Ovary (tissue), 9 donors: Measurements from ENCODE around the gene WIZ. TPM values are rescaled to one million over a fixed set of nuclear protein-coding genes. Genes with fewer than 3 reads are reported as not detected.

Experiments
- DNase-seq, 5 donors: peaks; one replicate each; pipeline ENCODE4 v3.0.0-alpha.2; 2019 to 2020
- H3K27ac ChIP-seq, 2 donors: fragments of 200-600 bp; one replicate each; pipeline versions ENCODE4 v1.5.1 to v1.8.0; 2019 to 2022
- H3K27me3 ChIP-seq: fragments of 200-600 bp; one replicate; pipeline ENCODE4 v1.8.0; 2022
- H3K36me3 ChIP-seq: fragments of 200-600 bp; sonication (generic); one replicate; pipeline ENCODE4 v1.5.1; 2019
- H3K4me1 ChIP-seq: one replicate; pipeline ENCODE4 v1.8.1; 2013; ENCODE audit warnings: mild to moderate bottlenecking, moderate library complexity; ENCODE audit not compliant: insufficient read depth
- H3K4me3 ChIP-seq: fragments of 200-600 bp; sonication (generic); one replicate; pipeline ENCODE4 v1.5.1; 2017
- H3K9me3 ChIP-seq, 2 donors: fragments of 200-600 bp in 1 of 2; sonication (generic) in 1 of 2; one replicate each; pipeline versions ENCODE4 v1.5.1 to v1.8.1; 2013 to 2019; ENCODE audit warnings: mild to moderate bottlenecking in 1 of 2, moderate library complexity in 1 of 2
- EP300 ChIP-seq: sonication (generic); formaldehyde crosslinking; IDR thresholded peaks from one replicate; pipeline ENCODE4 v1.6.1; 2017; ENCODE audit warnings: antibody characterized with exemption
- POLR2A ChIP-seq: fragments of 450-650 bp; IDR thresholded peaks from one replicate; pipeline ENCODE4 v1.6.1; 2017; ENCODE audit warnings: antibody characterized with exemption, mild to moderate bottlenecking, moderate library complexity
- WGBS, 3 donors: extraction: QIAGEN DNeasy Blood & Tissue Kit in 1 of 3; methylation state at CpG; one replicate each; pipeline versions ENCODE4 v1.1.5 to v1.1.7; 2013 to 2017; 5-methylcytosine and 5-hydroxymethylcytosine counted together
- intact Hi-C, 4 donors: fragments of 100-400 bp; cut with DNase I; formaldehyde crosslinking; loops; one replicate each; pipeline versions ENCODE4 v1.11.0 to v1.15.1; 2022 to 2023
- polyA plus RNA-seq, 2 donors: library from polyadenylated mRNA; stranded (reverse); fragments of 200-250 nt in 1 of 2; fragments of 350-450 nt in 1 of 2; fragmentation: Illumina TruSeq in 1 of 2; extraction: RNeasy Lipid Tissue Mini Kit (QIAGEN cat#74804) in 1 of 2; gene quantifications; one replicate each; pipeline ENCODE4 v1.2.3, GENCODE V29; 2013 to 2014
- total RNA-seq, 7 donors: library from RNA; depleted of rRNA in 2 of 7; stranded (reverse); fragments of >200 nt in 2 of 7; fragmentation: NEBNext Ultra II Directional in 3 of 7; extraction: Animal tissue kit (Norgen Biotek cat#: 25700) in 3 of 7; gene quantifications; one replicate each; pipeline versions ENCODE4 v1.1.0 to v1.2.4, GENCODE V29; 2016 to 2023
- TF ChIP-seq, protein P1 (sequence below), 3 donors: fragments of 450-650 bp in 2 of 3; fragments of 200-600 bp in 1 of 3; IDR thresholded peaks; one replicate each; pipeline versions ENCODE4 v1.5.1 to v1.8.0; 2016 to 2022; ENCODE audit warnings: antibody characterized with exemption in 3 of 3, mild to moderate bottlenecking in 1 of 3
- donor health status: DM: no; HTN: no; CAD: no; lungs with moderate emphysema.
- donor health status: DM: no; HTN: no; CAD: no.
- donor health status: Bipolar disorder and iron deficiency.
- donor health status: DM: yes; HTN: yes; CAD: no.
- donor health status: DM: no; HTN: no; CAD: no.
- donor health status: DM: yes; HTN: yes; CAD: no.

WIZ gene
- total and polyA plus RNA-seq, 9 donors = 4.8 to 46.5 (median 38.2) TPM

DNA sequence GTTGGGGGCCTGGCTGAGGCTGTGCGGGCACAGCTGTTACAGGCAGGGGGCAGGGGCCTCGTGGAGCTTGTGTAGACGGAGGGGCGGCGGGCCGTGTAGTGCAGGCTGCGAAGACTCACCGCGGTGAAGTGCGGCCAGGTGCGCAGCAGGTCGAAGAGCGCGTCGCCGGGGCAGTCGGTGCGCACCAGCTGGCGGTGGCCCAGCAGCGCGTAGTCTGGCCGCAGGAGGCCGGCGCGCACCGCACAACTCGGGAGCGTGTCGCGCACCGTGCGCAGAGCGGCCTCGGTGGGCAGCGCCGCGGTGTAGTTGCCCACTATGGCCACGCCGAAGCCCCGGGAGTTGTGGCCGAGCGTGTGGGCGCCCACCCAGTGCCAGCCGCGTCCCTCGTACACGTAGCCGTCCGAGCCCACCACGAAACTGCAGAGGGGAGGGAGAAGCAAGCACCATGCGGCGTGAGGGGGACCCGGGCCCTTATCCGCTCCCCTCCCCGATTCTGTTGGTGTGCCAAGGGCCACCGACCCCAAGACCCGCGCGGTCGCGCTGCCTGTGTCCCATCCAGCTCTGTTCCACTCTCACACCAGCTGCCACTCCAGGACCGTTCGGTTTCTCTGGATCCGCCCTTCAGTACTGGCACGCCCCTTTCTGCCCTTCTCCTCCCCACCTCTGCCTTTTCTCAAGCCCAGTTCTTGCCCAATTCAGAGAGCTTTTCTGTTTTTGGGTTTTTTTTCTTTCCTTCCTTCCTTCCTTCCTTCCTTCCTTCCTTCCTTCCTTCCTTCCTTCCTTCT lies 19.9 kb upstream of the WIZ start:
- WGBS, 3 donors = 2 to 4% (median 4%) methylated on average over 45 to 65 of the region's 65 CpGs
- intact Hi-C loops = loop anchor here in 1 of 4 donors (10.0 kb wide), 1 partner anchor 75 kb away; no protein-coding TSS in a partner anchor
- H3K27ac ChIP-seq = no peak overlapping the region

DNA sequence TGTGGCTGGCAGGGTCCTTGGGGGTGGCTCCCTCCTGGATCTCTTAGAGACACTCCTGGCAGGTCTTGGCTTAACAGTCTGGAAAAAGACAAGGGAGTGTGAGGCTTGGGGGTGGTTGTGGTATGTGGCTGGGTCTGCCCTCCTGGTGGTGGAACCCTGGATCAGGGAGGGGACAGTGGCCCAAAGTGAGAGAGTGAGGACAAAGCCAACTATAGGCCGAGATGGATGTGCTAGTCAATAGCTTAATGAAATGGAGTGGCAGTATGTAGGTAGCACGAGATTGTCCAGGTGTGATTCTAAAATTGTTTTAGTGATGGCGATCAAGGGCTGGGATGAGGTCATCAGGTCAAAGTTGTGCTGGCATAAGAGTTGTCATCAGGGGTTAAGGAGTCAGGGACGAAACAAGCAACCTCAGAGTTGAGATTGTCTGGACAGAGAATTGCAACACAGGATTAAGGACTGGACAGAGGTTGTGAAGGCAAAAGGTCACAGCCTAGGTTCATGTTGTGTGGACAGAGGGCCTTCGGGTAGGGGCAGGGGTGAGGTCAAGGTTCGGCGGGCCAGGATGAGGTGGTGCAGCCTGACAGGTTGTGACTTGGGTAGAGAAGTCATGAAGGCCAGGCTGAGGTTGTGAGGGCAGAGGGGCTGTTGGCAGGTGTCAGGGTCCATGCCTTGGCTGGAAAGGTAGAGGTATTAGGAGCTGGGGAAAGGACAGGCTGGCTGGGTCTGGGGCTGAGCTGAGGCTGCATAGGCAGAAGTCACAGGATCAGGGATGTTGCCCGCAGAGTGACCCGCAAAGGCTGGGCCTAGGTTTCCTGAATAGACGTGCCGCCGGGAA lies 19.1 kb upstream of the WIZ start:
- H3K4me3 ChIP-seq = no peak overlapping the region
- WGBS, 3 donors = 52 to 54% (median 53%) methylated on average over 12 of the region's 12 CpGs
- intact Hi-C loops = loop anchor here in 1 of 4 donors (10.0 kb wide), 1 partner anchor 76 kb away; no protein-coding TSS in a partner anchor
- no peaks in the 10 kb centered on the region for H3K9me3 ChIP-seq
- no peak overlapping the region for H3K27ac ChIP-seq
- TF ChIP-seq, protein P1, sequence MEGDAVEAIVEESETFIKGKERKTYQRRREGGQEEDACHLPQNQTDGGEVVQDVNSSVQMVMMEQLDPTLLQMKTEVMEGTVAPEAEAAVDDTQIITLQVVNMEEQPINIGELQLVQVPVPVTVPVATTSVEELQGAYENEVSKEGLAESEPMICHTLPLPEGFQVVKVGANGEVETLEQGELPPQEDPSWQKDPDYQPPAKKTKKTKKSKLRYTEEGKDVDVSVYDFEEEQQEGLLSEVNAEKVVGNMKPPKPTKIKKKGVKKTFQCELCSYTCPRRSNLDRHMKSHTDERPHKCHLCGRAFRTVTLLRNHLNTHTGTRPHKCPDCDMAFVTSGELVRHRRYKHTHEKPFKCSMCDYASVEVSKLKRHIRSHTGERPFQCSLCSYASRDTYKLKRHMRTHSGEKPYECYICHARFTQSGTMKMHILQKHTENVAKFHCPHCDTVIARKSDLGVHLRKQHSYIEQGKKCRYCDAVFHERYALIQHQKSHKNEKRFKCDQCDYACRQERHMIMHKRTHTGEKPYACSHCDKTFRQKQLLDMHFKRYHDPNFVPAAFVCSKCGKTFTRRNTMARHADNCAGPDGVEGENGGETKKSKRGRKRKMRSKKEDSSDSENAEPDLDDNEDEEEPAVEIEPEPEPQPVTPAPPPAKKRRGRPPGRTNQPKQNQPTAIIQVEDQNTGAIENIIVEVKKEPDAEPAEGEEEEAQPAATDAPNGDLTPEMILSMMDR (IDR thresholded peaks at IDR 0.05) = no peak
- TF ChIP-seq POLR2A (no peak), EP300 (no peak)
- no peaks in the 10 kb centered on the region for H3K4me1 ChIP-seq
- H3K36me3 ChIP-seq = no peaks in the 10 kb centered on the region
- no peaks in the 10 kb centered on the region for H3K27me3 ChIP-seq
- no peak for DNase-seq

More for the DNA sequence above, 19.9 kb upstream of the WIZ start:
- TF ChIP-seq POLR2A (no peak), EP300 (no peak)
- TF ChIP-seq, protein P1 (IDR thresholded peaks at IDR 0.05) = no peak
- H3K4me1 ChIP-seq = no peaks in the 10 kb centered on the region
- H3K27me3 ChIP-seq = no peaks in the 10 kb centered on the region
- H3K9me3 ChIP-seq = no peaks in the 10 kb centered on the region
- DNase-seq = no peak
- H3K36me3 ChIP-seq = no peaks in the 10 kb centered on the region
- no peak overlapping the region for H3K4me3 ChIP-seq

DNA sequence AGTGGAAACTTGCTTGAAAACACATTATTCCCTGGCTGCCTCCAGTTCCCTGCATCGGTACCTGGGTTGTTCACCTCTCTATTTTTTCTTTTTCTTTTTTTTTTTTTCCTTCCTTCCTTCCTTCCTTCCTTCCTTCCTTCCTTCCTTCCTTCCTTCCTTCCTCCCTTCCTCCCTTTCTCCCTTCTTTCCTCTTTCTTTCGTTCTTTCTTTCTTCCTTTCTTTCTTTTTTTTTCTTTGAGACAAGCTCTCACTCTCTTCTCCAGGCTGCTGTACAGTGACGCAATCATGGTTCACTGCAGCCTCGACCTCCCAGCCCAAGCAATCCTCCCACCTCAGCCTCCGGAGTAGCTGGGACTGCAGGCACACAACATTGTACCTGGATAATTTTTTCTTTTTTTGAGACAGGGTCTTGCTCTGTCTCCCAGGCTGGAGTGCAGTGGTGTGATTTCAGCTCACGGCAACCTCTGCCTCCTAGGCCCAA lies 18.0 kb upstream of the WIZ start:
- H3K4me1 ChIP-seq = no peaks in the 10 kb centered on the region
- no peak for TF ChIP-seq POLR2A
- 68 to 75% (median 69%) methylated on average over 6 of the region's 6 CpGs for WGBS, 3 donors
- H3K27ac ChIP-seq = no peak overlapping the region
- no peaks in the 10 kb centered on the region for H3K36me3 ChIP-seq
- no peaks in the 10 kb centered on the region for H3K9me3 ChIP-seq
- no peaks in the 10 kb centered on the region for H3K27me3 ChIP-seq
- no peak for DNase-seq
- no peak overlapping the region for H3K4me3 ChIP-seq
- intact Hi-C loops = loop anchor here in 1 of 4 donors (10.0 kb wide), 1 partner anchor 77 kb away; no protein-coding TSS in a partner anchor

DNA sequence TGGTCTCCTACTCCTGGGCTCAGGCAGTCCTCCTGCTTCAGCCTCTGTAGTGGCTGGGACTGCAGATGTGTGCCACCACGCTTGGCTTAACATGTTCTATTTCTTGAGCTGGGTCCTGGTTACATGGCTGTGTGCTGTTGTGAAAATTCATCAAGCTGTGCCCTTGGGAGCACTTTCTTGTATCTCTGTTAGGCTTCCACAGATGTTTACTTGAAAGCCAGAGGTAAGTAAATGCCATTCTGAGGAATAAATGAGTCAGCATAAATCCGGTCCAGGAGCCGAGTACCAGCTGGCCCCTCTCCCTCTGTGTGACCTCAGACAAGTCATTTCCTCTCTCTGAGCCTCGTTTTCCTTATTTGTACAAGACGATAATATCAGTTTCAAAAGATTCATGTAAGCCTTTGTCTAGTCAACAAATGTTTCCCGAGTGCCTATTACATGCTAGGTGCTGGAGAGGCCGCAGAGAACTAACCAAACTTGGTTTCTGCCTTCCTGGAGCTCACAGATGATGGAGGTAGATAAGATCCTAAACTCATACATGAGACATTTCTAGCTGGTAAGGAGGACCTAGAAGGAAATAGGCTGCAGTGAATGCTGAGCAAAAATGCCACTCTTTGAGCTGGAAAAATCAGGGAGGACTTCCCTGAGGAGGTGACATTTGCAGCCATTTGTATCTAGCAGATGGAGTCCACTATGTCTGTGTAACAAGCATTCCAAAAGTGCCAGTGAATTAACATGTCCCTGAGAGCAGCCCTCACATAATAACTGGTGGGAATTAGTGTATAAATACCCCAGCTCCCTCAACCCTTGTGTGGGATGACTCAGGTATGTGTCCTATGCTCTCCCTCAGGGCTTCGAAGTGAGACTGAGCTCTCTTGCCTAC lies 17.3 kb upstream of the WIZ start:
- DNase-seq = no peak
- no peak overlapping the region for H3K27ac ChIP-seq
- WGBS, 3 donors = 46 to 64% (median 46%) methylated on average over 8 of the region's 8 CpGs
- H3K36me3 ChIP-seq = no peaks in the 10 kb centered on the region
- H3K4me1 ChIP-seq = no peaks in the 10 kb centered on the region
- no peak overlapping the region for H3K4me3 ChIP-seq
- H3K27me3 ChIP-seq = no peaks in the 10 kb centered on the region
- TF ChIP-seq POLR2A = no peak
- TF ChIP-seq, protein P1 (IDR thresholded peaks at IDR 0.05) = no peak
- no peak for TF ChIP-seq EP300
- H3K9me3 ChIP-seq = no peaks in the 10 kb centered on the region
- intact Hi-C loops = loop anchor here in 1 of 4 donors (10.0 kb wide), 1 partner anchor 78 kb away; no protein-coding TSS in a partner anchor
